Sigmoid colon (tissue), 3 donors: ENCODE results near the gene PNPLA6.

ENCODE experiments used
- POLR2A ChIP-seq, 2 donors: fragments of 450-650 bp; IDR thresholded peaks; one replicate each; pipeline ENCODE4 v1.6.1; 2016; ENCODE audit warnings: antibody characterized with exemption in 2 of 2, mild to moderate bottlenecking in 2 of 2, moderate library complexity in 2 of 2
- TF ChIP-seq, protein P1 (sequence below), 4 experiments: fragments of 450-650 bp in 3 of 4; fragments of 200-600 bp in 1 of 4; IDR thresholded peaks; one replicate each; pipeline ENCODE4 v1.5.1; 2016 to 2019; ENCODE audit warnings: antibody characterized with exemption in 4 of 4, mild to moderate bottlenecking in 3 of 4, moderate library complexity in 2 of 4

DNA sequence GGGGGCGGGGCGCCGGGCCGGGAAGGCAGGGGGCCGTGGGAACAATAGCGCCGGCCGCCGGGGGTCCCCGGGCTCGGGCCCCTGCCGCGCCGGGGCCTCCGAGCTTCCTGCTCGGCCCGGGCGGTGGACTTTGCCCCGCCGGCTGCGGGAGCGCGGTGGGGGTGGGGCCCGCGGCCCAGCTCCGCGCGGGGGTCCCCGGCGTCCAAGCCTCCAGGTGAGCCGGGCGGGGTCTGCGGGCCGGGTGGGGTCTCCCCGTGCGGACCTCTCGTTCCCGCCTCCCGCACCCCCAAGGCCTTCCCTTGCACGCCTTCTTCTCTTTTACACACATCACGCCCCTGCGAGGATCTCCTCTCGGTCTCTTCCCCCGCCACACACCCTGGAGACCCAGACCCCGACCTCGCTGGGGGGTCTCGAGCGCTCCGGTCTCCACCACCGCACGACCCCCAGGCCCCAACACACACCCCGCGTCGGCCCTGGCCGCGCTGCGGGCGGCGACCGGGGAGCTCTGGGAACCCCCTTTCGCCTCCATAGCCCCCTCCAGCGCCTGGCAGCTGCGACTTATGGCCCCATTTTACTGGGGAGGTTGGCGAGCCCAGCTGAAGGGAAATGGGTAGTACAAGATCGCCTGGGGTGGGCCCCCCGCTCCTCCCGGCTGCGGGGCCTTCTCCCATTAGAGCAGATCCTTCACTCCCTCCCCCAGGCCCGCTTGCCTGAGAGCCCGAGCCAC lies 60.9 kb downstream of the PNPLA6 start:
- TF ChIP-seq, protein P1, sequence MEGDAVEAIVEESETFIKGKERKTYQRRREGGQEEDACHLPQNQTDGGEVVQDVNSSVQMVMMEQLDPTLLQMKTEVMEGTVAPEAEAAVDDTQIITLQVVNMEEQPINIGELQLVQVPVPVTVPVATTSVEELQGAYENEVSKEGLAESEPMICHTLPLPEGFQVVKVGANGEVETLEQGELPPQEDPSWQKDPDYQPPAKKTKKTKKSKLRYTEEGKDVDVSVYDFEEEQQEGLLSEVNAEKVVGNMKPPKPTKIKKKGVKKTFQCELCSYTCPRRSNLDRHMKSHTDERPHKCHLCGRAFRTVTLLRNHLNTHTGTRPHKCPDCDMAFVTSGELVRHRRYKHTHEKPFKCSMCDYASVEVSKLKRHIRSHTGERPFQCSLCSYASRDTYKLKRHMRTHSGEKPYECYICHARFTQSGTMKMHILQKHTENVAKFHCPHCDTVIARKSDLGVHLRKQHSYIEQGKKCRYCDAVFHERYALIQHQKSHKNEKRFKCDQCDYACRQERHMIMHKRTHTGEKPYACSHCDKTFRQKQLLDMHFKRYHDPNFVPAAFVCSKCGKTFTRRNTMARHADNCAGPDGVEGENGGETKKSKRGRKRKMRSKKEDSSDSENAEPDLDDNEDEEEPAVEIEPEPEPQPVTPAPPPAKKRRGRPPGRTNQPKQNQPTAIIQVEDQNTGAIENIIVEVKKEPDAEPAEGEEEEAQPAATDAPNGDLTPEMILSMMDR (IDR thresholded peaks at IDR 0.05): no peak
- no peak for TF ChIP-seq POLR2A (IDR thresholded peaks at IDR 0.05)
